ENCODE data around the gene NFIL3. TPM values are rescaled to one million over a fixed set of nuclear protein-coding genes. Genes with fewer than 3 reads are reported as not detected.
A peak's percentile ranks its signal among the peaks of the same experiment; 100 is the strongest.

NFIL3 gene
- total and polyA plus RNA-seq, 2 experiments from 2014 or later: 4.1 to 7.5 TPM

- TF ChIP-seq STAT1 (IDR thresholded peaks at IDR 0.05; ENCODE audit: unreplicated experiment) (no peak), EZH2 (IDR thresholded peaks at IDR 0.05; ENCODE audit: low read depth, unreplicated experiment) (no peak), NANOG (IDR thresholded peaks at IDR 0.05; ENCODE audit: borderline replicate concordance) (no peak)
Measured at GRCh38 chr9:91427873-91428272, 4.2 kb upstream of the NFIL3 start (continued).

- Histone ChIP-seq H3K36me3 (ENCODE audit: insufficient read depth) (no peaks in the 10 kb centered on the region), H3K9me2 (ENCODE audit: insufficient read depth) (no peaks in the 10 kb centered on the region), H3K4me1 (ENCODE audit: insufficient read depth) (peaks cover 19% of the 10 kb centered on the region), H3K4me2 (no peak overlapping the region), H3K4me3 (no peak overlapping the region), H3K79me2 (replicated peaks; ENCODE audit: insufficient read depth) (peaks cover 15% of the 10 kb centered on the region), H3F3A (replicated peaks; ENCODE audit: low read depth) (0 out of 2 replicates have a peak, but pooled peaks cover 7% of the 10 kb centered on the region), H3K27me3 (ENCODE audit: insufficient read depth) (peaks cover 37% of the 10 kb centered on the region), H3K27ac (ENCODE audit: low read depth) (no peak overlapping the region), H4K20me1 (replicated peaks; ENCODE audit: insufficient read depth) (peaks cover 13% of the 10 kb centered on the region), H2AFZ (no peak overlapping the region)
- peak; percentile 65 for DNase-seq (ENCODE audit: low spot score)
- Mint-ChIP-seq H3K9me3 (peaks cover 5% of the 10 kb centered on the region; the same call in 1 of the 3 replicates), H3K36me3 (ENCODE audit: low read depth) (no peaks in the 10 kb centered on the region; the same call in 2 of the 3 replicates), H3K27me3 (ENCODE audit: insufficient read depth, low read depth, poor library complexity) (peaks cover 39% of the 10 kb centered on the region), H3K4me1 (peaks cover 24% of the 10 kb centered on the region), H3K27ac (no peak overlapping the region), H3K4me3 (no peak overlapping the region)
- TF ChIP-seq CTCF (conservative IDR thresholded peaks at IDR 0.05; ENCODE audit: low read depth in 2 of 2): peak; percentile 64 to 68
- TF ChIP-seq JUNB (IDR thresholded peaks at IDR 0.05; ENCODE audit: unreplicated experiment): no peak
- no peak for ATAC-seq
Measured at GRCh38 chr9:91426123-91426745, 2.6 kb upstream of the NFIL3 start.

- peak overlapping the region; percentile 79 for H3K4me3 ChIP-seq
- peaks cover 47% of the 10 kb centered on the region for H3K27me3 ChIP-seq (ENCODE audit: insufficient read depth)
- DNase-seq (ENCODE audit: low spot score): no peak
- H3K79me2 ChIP-seq (replicated peaks; ENCODE audit: insufficient read depth): peaks cover 19% of the 10 kb centered on the region
- Mint-ChIP-seq H3K36me3 (ENCODE audit: low read depth) (no peaks in the 10 kb centered on the region; the same call in 2 of the 3 replicates), H3K4me3 (peak overlapping the region; percentile 83), H3K27ac (no peak overlapping the region), H3K4me1 (peaks cover 27% of the 10 kb centered on the region), H3K27me3 (ENCODE audit: insufficient read depth, low read depth, poor library complexity) (peaks cover 47% of the 10 kb centered on the region), H3K9me3 (peaks cover 5% of the 10 kb centered on the region; the same call in 1 of the 3 replicates)
- ATAC-seq: no peak
- no peaks in the 10 kb centered on the region for H3K36me3 ChIP-seq (ENCODE audit: insufficient read depth)
- H3F3A ChIP-seq (replicated peaks; ENCODE audit: low read depth): 0 out of 2 replicates have a peak, but pooled peaks cover 7% of the 10 kb centered on the region
- H3K27ac ChIP-seq (ENCODE audit: low read depth): no peak overlapping the region
- H4K20me1 ChIP-seq (replicated peaks; ENCODE audit: insufficient read depth): peaks cover 20% of the 10 kb centered on the region
- no peaks in the 10 kb centered on the region for H3K9me2 ChIP-seq (ENCODE audit: insufficient read depth)
- H2AFZ ChIP-seq: peak overlapping the region; percentile 96; the same call in 1 of the 2 replicates
- peaks cover 19% of the 10 kb centered on the region for H3K4me1 ChIP-seq (ENCODE audit: insufficient read depth)
- peak overlapping the region; percentile 95 for H3K4me2 ChIP-seq
- no peak for TF ChIP-seq EZH2 (IDR thresholded peaks at IDR 0.05; ENCODE audit: low read depth, unreplicated experiment)
- TF ChIP-seq ZNF462 (CRISPR knock-in tag; IDR thresholded peaks at IDR 0.05): no peak
- no peak for TF ChIP-seq ETS1 (IDR thresholded peaks at IDR 0.05)
- TF ChIP-seq POLR2AphosphoS5 (IDR thresholded peaks at IDR 0.05; ENCODE audit: low read depth): no peak
- no peak for TF ChIP-seq EZH2phosphoT487 (IDR thresholded peaks at IDR 0.05; ENCODE audit: unreplicated experiment)
- TF ChIP-seq JUNB (IDR thresholded peaks at IDR 0.05; ENCODE audit: unreplicated experiment): no peak
- TF ChIP-seq ZNF114 (CRISPR knock-in tag; IDR thresholded peaks at IDR 0.05): no peak
Measured at GRCh38 chr9:91425271-91425670, 1.6 kb upstream of the NFIL3 start.

Measured in GM23338 (cell line).